Testis (tissue), 2 donors: ENCODE data around the gene GUK1.

Experiments used
- CTCF ChIP-seq, 3 experiments: fragments of 450-650 bp in 2 of 3; fragments of 200-600 bp in 1 of 3; sonication (generic) in 1 of 3; IDR thresholded peaks; one replicate each; pipeline ENCODE4 v1.5.1; 2016 to 2019; ENCODE audit warnings: antibody characterized with exemption in 3 of 3, mild to moderate bottlenecking in 2 of 3, moderate library complexity in 1 of 3
- POLR2A ChIP-seq: fragments of 450-650 bp; IDR thresholded peaks from one replicate; pipeline ENCODE4 v1.6.1; 2017; ENCODE audit warnings: antibody characterized with exemption, mild to moderate bottlenecking, moderate library complexity

- no peak for TF ChIP-seq POLR2A
- no peak for TF ChIP-seq CTCF (IDR thresholded peaks at IDR 0.05)
These were observed 35.4 kb downstream of the GUK1 start for GRCh38 chr1:228175316-228176023.
